Uterus (tissue), 4 donors: ENCODE measurements around the gene FGF14. TPM values are rescaled to one million over a fixed set of nuclear protein-coding genes. Genes with fewer than 3 reads are reported as not detected.

Experiments
- DNase-seq, 2 donors: peaks; one replicate each; pipeline ENCODE4 v3.0.0-alpha.2; 2019 to 2020
- H3K27ac ChIP-seq, 2 donors: fragments of 200-600 bp; sonication (generic); 1 replicate in 1 of 2; 2 replicates in 1 of 2; pipeline ENCODE4 v1.5.1; 2016 to 2018
- H3K27me3 ChIP-seq, 2 donors: fragments of 200-600 bp; sonication (generic); one replicate each; pipeline ENCODE4 v1.5.1; 2018 to 2019; ENCODE audit warnings: control low read depth in 1 of 2
- H3K36me3 ChIP-seq, 2 donors: fragments of 200-600 bp; sonication (generic); one replicate each; pipeline ENCODE4 v1.5.1; 2019; ENCODE audit warnings: control low read depth in 1 of 2
- H3K4me1 ChIP-seq, 2 donors: fragments of 200-600 bp; sonication (generic); one replicate each; pipeline ENCODE4 v1.5.1; 2018 to 2019; ENCODE audit warnings: control low read depth in 1 of 2
- H3K4me3 ChIP-seq, 2 donors: fragments of 200-600 bp; sonication (generic); 1 replicate in 1 of 2; 2 replicates in 1 of 2; pipeline ENCODE4 v1.5.1; 2018 to 2019; ENCODE audit warnings: mild to moderate bottlenecking in 1 of 2
- H3K9me3 ChIP-seq, 2 donors: fragments of 200-600 bp; sonication (generic); one replicate each; pipeline ENCODE4 v1.5.1; 2019; ENCODE audit warnings: control low read depth in 1 of 2
- POLR2A ChIP-seq, 2 donors: fragments of 450-650 bp; IDR thresholded peaks; one replicate each; pipeline ENCODE4 v1.6.1; 2016; ENCODE audit warnings: antibody characterized with exemption in 2 of 2, mild to moderate bottlenecking in 1 of 2, moderate library complexity in 1 of 2
- intact Hi-C: fragments of 100-400 bp; cut with DNase I; formaldehyde crosslinking; loops from one replicate; pipeline ENCODE4 v1.15.1; 2023; ENCODE audit warnings: low total_unique reads
- total RNA-seq, 4 donors: library from RNA; depleted of rRNA in 3 of 4; stranded (reverse); fragments of >200 nt in 3 of 4; gene quantifications; one replicate each; pipeline versions ENCODE4 v1.1.0 to v1.2.4, GENCODE V29; 2014 to 2023
- TF ChIP-seq, protein P1 (sequence below), 4 experiments: fragments of 200-600 bp in 2 of 4; fragments of 450-650 bp in 2 of 4; sonication (generic) in 2 of 4; IDR thresholded peaks; one replicate each; pipeline ENCODE4 v1.5.1; 2016 to 2019; ENCODE audit warnings: antibody characterized with exemption in 4 of 4, mild to moderate bottlenecking in 2 of 4, moderate library complexity in 1 of 4
- donor health status: DM: yes; HTN: yes; CAD: no.

The FGF14 gene
- total RNA-seq, 4 donors from 2014 or later = under 0.01 to 0.98 (median 0.62) TPM; not detected in 1

- H3K36me3 ChIP-seq = peaks cover 0 to 2% of the 10 kb centered on the region in 2 donors
These were observed 146.4 kb downstream of the FGF14 start for GRCh38 chr13:102255409-102255808.

GRCh38 chr13:102251817-102252216 lies 150.0 kb downstream of the FGF14 start:
- no peaks in the 10 kb centered on the region for H3K27me3 ChIP-seq
- no peaks in the 10 kb centered on the region for H3K4me1 ChIP-seq
- TF ChIP-seq, protein P1, sequence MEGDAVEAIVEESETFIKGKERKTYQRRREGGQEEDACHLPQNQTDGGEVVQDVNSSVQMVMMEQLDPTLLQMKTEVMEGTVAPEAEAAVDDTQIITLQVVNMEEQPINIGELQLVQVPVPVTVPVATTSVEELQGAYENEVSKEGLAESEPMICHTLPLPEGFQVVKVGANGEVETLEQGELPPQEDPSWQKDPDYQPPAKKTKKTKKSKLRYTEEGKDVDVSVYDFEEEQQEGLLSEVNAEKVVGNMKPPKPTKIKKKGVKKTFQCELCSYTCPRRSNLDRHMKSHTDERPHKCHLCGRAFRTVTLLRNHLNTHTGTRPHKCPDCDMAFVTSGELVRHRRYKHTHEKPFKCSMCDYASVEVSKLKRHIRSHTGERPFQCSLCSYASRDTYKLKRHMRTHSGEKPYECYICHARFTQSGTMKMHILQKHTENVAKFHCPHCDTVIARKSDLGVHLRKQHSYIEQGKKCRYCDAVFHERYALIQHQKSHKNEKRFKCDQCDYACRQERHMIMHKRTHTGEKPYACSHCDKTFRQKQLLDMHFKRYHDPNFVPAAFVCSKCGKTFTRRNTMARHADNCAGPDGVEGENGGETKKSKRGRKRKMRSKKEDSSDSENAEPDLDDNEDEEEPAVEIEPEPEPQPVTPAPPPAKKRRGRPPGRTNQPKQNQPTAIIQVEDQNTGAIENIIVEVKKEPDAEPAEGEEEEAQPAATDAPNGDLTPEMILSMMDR (IDR thresholded peaks at IDR 0.05) = no peak
- no peak for TF ChIP-seq POLR2A (IDR thresholded peaks at IDR 0.05)
- no peak overlapping the region for H3K4me3 ChIP-seq
- peaks cover 0 to 1% of the 10 kb centered on the region in 2 donors for H3K36me3 ChIP-seq
- H3K27ac ChIP-seq = no peak overlapping the region
- intact Hi-C loops = no loop called here
- no peaks in the 10 kb centered on the region for H3K9me3 ChIP-seq
- no peak for DNase-seq

More at GRCh38 chr13:102255409-102255808, 146.4 kb downstream of the FGF14 start:
- Histone ChIP-seq H3K4me1 (no peaks in the 10 kb centered on the region), H3K27me3 (no peaks in the 10 kb centered on the region), H3K27ac (no peak overlapping the region), H3K9me3 (no peaks in the 10 kb centered on the region), H3K4me3 (no peak overlapping the region)
- no peak for DNase-seq
- TF ChIP-seq, protein P1 (IDR thresholded peaks at IDR 0.05) = no peak
- no peak for TF ChIP-seq POLR2A (IDR thresholded peaks at IDR 0.05)
- intact Hi-C loops = no loop called here

DNA sequence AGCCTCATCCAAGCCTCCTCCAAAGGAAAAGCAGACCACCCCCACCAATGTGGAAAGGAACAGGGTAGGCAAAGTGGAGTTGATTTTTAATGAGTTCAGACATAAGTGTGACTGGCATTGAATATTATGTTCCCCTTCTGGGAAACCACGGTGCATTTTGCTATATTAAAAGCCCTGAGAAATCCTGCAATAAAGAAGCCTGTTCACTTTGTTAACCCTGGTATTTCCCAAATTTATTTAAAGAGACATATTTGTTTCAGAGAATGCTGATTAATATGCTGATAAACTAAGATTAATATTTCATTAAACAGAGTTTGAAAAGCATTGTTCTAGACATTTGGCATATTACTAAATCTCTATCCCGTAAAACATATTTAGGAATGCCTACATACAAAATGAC lies 151.4 kb downstream of the FGF14 start:
- Histone ChIP-seq H3K27me3 (no peaks in the 10 kb centered on the region), H3K36me3 (no peaks in the 10 kb centered on the region), H3K9me3 (no peaks in the 10 kb centered on the region), H3K4me1 (no peaks in the 10 kb centered on the region), H3K27ac (no peak overlapping the region), H3K4me3 (no peak overlapping the region)
- no peak for DNase-seq
- TF ChIP-seq, protein P1 (IDR thresholded peaks at IDR 0.05) = no peak
- no peak for TF ChIP-seq POLR2A (IDR thresholded peaks at IDR 0.05)
- intact Hi-C loops = no loop called here

- Histone ChIP-seq H3K4me1 (no peaks in the 10 kb centered on the region), H3K27me3 (no peaks in the 10 kb centered on the region), H3K4me3 (no peak overlapping the region), H3K9me3 (no peaks in the 10 kb centered on the region), H3K27ac (no peak overlapping the region), H3K36me3 (no peaks in the 10 kb centered on the region)
- TF ChIP-seq, protein P1 (IDR thresholded peaks at IDR 0.05) = no peak
- no peak for TF ChIP-seq POLR2A (IDR thresholded peaks at IDR 0.05)
- DNase-seq = no peak
- intact Hi-C loops = no loop called here
These were observed 157.1 kb downstream of the FGF14 start for GRCh38 chr13:102244607-102245227.

DNA sequence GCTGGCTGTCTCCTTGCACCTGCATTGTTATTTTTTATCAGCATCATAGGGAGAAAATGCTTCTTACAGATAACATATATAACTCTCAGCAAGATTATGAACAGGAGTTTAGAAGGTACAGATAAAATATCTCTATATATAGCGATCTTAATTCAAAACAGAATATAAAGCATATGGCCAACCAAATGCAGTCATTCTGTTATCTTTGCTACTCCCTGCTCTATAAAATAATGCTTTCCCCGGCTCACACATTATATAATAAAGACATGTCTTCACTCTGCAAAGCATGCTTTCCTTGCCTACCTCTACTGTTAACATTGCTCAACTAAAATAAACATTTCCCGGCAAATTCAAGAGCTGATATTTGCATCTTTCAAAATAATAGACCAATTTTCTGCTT lies 161.7 kb downstream of the FGF14 start:
- Histone ChIP-seq H3K27ac (no peak overlapping the region), H3K9me3 (no peaks in the 10 kb centered on the region), H3K27me3 (no peaks in the 10 kb centered on the region), H3K4me3 (no peak overlapping the region), H3K4me1 (no peaks in the 10 kb centered on the region), H3K36me3 (no peaks in the 10 kb centered on the region)
- intact Hi-C loops = no loop called here
- no peak for DNase-seq
- TF ChIP-seq, protein P1 (IDR thresholded peaks at IDR 0.05) = no peak
- TF ChIP-seq POLR2A (IDR thresholded peaks at IDR 0.05) = no peak
